RWPE1 (cell line): Measurements from ENCODE around the gene OVCH1.

ENCODE experiments used
- CTCF ChIA-PET: fragments of 350-600 bp; sonication (Branson Sonifier 250); formaldehyde crosslinking; extraction: SDS; loops from one replicate; lab custom pipeline; 2021; lab: Yijun Ruan, JAX
- POLR2A ChIA-PET: fragments of 400-600 bp; formaldehyde crosslinking; extraction: SDS; loops from one replicate; lab custom pipeline; 2020; ENCODE audit warnings: antibody characterized with exemption; ENCODE audit not compliant: low non-redundant PET; lab: Yijun Ruan, JAX
- DNase-seq: peaks from one replicate; pipeline ENCODE4 v3.0.0; 2012; ENCODE audit warnings: low spot score
- H3K27ac ChIP-seq: fragments of 450-650 bp; 2 replicates; pipeline ENCODE4 v1.5.1; 2017
- CTCF ChIP-seq: fragments of 450-650 bp; conservative IDR thresholded peaks from 2 replicates; pipeline ENCODE4 v1.5.1; 2017; ENCODE audit warnings: low read depth, mild to moderate bottlenecking

Gene OVCH1

DNA sequence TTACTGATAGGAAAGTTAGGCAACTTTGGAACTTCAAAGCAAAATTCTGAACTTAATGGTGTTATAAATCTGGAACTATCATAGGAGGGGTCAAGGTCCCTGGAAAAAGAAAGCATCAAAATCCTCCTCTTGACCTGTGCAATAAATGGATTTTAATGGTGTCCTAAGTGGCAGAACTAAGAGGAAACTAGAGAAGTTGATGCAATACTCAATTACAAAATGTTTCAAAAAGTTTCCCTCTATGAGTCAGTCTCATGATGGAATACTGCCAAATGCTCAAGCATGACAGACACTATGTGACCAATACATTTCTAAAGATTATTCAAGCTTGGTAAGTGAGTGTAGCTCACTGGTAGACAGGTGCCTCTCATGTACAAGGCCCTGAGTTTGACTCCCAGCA is 68.9 kb downstream of the OVCH1 start:
- no peak for TF ChIP-seq CTCF
- H3K27ac ChIP-seq, result no peak overlapping the region
- CTCF ChIA-PET, result interaction anchor here (0.6 kb wide), 1 partner anchor 912 kb away, joined by 3 read pairs; no protein-coding TSS in a partner anchor

DNA sequence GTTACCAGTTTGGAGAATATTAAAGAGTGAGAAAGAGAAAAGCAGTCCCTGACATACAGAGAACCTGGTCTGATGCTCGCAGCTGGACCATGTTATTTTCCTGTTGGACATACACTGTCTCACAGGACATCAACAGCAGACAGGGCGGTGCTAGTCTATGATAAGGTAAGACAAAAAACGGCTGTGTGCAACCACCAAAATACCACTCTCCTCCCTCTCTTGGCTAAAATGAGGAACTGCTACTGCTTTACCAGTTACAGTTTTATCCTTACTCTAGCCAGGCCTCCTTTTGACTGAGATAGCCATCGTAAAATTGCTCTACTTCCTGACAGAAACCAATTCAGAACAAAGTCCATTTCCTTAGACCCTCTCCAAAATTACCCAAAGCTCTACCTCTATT is 69.5 kb downstream of the OVCH1 start:
- H3K27ac ChIP-seq, result no peak overlapping the region
- DNase-seq, result no peak
- CTCF ChIA-PET, result interaction anchor here (0.6 kb wide), 1 partner anchor 913 kb away, joined by 3 read pairs; no protein-coding TSS in a partner anchor
- TF ChIP-seq CTCF, result no peak
- POLR2A ChIA-PET, result no interaction called here

More for the DNA sequence above, 68.9 kb downstream of the OVCH1 start:
- peak; percentile 69 for DNase-seq
- POLR2A ChIA-PET, result no interaction called here

DNA sequence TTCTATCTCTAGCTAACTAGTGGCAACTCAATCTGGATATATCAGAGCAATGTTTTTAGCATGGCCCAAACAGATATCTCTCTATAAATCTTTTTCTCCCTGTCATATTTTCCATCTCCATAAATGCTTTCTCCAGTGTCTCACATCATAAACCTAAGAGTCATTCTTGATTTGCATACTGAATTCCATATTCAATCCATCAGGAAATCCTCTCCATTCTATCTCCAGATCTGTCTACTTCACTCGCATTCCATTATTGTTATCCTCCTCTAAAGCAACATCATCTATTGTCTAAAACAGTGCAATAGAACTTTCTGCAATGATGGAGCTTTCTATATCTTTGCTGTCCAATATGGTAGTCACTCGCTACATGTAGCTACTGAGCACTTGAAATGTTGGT is 71.0 kb downstream of the OVCH1 start:
- DNase-seq, result no peak
- CTCF ChIA-PET, result no interaction called here
- no peak overlapping the region for H3K27ac ChIP-seq
- TF ChIP-seq CTCF, result no peak
- POLR2A ChIA-PET, result no interaction called here

DNA sequence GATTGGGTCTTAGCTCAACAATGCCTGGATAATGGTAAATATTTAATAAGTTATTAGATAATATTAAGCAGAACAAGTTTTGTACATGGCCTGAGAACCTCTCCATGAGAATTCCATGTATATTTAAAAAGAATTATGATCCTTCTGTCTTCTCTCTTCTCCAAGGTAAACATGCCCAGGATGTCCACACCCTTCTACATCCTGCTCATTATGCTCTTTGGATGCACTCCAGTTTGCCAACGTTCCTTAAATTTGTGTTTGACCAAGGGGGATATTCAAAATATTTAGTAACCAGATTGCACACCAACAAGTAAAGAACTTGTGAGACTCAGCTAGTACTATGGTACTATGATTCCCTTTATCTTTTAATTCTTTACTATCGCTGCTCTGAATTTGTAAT is 71.8 kb downstream of the OVCH1 start:
- no peak for DNase-seq
- CTCF ChIA-PET, result no interaction called here
- POLR2A ChIA-PET, result no interaction called here
- no peak for TF ChIP-seq CTCF
- H3K27ac ChIP-seq, result no peak overlapping the region

DNA sequence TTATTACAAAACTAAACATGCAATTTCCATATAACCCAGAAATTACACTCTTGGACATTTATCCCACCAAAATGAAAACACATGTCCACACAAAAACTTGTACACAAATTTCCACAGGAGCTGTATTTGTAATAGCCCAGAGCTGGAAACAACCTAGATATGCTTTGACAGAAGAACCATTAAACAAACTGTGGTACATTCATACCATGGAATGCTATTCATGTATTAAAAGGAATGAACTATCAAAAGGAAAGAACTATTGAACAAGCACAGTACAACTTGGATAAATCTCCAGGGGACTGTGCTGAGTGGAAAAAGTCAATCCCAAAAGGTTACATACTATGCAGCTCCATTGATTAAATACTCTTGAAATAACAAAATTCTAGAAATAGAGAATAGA is 80.7 kb downstream of the OVCH1 start:
- no peak for TF ChIP-seq CTCF
- H3K27ac ChIP-seq, result no peak overlapping the region
- CTCF ChIA-PET, result no interaction called here
- DNase-seq, result no peak
- POLR2A ChIA-PET, result no interaction called here

- no peak for DNase-seq
- POLR2A ChIA-PET, result no interaction called here
- no peak overlapping the region for H3K27ac ChIP-seq
- CTCF ChIA-PET, result no interaction called here
- no peak for TF ChIP-seq CTCF
Observed at GRCh38 chr12:29415111-29415510, 82.4 kb downstream of the OVCH1 start.

- DNase-seq, result no peak
- CTCF ChIA-PET, result no interaction called here
- TF ChIP-seq CTCF, result no peak
- POLR2A ChIA-PET, result no interaction called here
- H3K27ac ChIP-seq, result no peak overlapping the region
Observed at GRCh38 chr12:29414368-29414767, 83.1 kb downstream of the OVCH1 start.
